ENCODE results near the gene IL17D. TPM values are rescaled to one million over a fixed set of nuclear protein-coding genes. Genes with fewer than 3 reads are reported as not detected.
A peak's percentile ranks its signal among the peaks of the same experiment; 100 is the strongest.

IL17D gene
- total RNA-seq, 1 experiment from 2014 or later, result 0.59 TPM

- H3K27me3 Mint-ChIP-seq (ENCODE audit: low read depth), result peaks cover 10% of the 10 kb centered on the region
- peak overlapping the region; percentile 68 for H3K4me3 Mint-ChIP-seq
- no peak; the same call in 1 of the 2 replicates for ATAC-seq
- ChIA-PET CTCF (interaction anchor here (1.2 to 2.8 kb wide), 3 partner anchors 9 to 228 kb away, joined by 4 to 12 read pairs (median 6); no protein-coding TSS in a partner anchor), POLR2A (no interaction called here)
- H3K9me3 Mint-ChIP-seq, result no peaks in the 10 kb centered on the region
- H3K27ac Mint-ChIP-seq, result no peak overlapping the region
- peaks cover 23% of the 10 kb centered on the region for H3K4me1 Mint-ChIP-seq
- H3K36me3 Mint-ChIP-seq, result no peaks in the 10 kb centered on the region
- TF ChIP-seq ZNF281 (CRISPR knock-in tag; IDR thresholded peaks at IDR 0.05), result no peak
- no peak for TF ChIP-seq PRDM15 (CRISPR knock-in tag; IDR thresholded peaks at IDR 0.05)
- no peak for TF ChIP-seq ZNF317 (CRISPR knock-in tag; IDR thresholded peaks at IDR 0.05; ENCODE audit: borderline replicate concordance, low read depth)
- TF ChIP-seq GTF2I (CRISPR knock-in tag; conservative IDR thresholded peaks at IDR 0.05), result no peak
- TF ChIP-seq RELA (CRISPR knock-in tag; IDR thresholded peaks at IDR 0.05; ENCODE audit: borderline replicate concordance), result no peak
- TF ChIP-seq SMAD4 (CRISPR knock-in tag; IDR thresholded peaks at IDR 0.05), result no peak
- TF ChIP-seq NFYB (CRISPR knock-in tag; conservative IDR thresholded peaks at IDR 0.05; ENCODE audit: low read depth), result no peak
- no peak for TF ChIP-seq ZNF138 (CRISPR knock-in tag; conservative IDR thresholded peaks at IDR 0.05)
- no peak for TF ChIP-seq NR2C2 (CRISPR knock-in tag; IDR thresholded peaks at IDR 0.05)
- TF ChIP-seq MXD4 (CRISPR knock-in tag; IDR thresholded peaks at IDR 0.05; ENCODE audit: borderline replicate concordance), result no peak
- no peak for TF ChIP-seq FOXK1 (CRISPR knock-in tag; IDR thresholded peaks at IDR 0.05)
- TF ChIP-seq ZBTB43 (CRISPR knock-in tag; IDR thresholded peaks at IDR 0.05), result no peak
- TF ChIP-seq FOXP1 (CRISPR knock-in tag; IDR thresholded peaks at IDR 0.05; ENCODE audit: borderline replicate concordance), result no peak
- no peak for TF ChIP-seq ESRRA (CRISPR knock-in tag; IDR thresholded peaks at IDR 0.05; ENCODE audit: borderline replicate concordance)
- TF ChIP-seq ZBTB21 (CRISPR knock-in tag; IDR thresholded peaks at IDR 0.05; ENCODE audit: borderline replicate concordance), result no peak
- TF ChIP-seq MYBL2 (CRISPR knock-in tag; IDR thresholded peaks at IDR 0.05), result no peak
- no peak for TF ChIP-seq AR (CRISPR knock-in tag; IDR thresholded peaks at IDR 0.05)
- no peak for TF ChIP-seq CREM (CRISPR knock-in tag; IDR thresholded peaks at IDR 0.05)
- no peak for TF ChIP-seq RORB (CRISPR knock-in tag; IDR thresholded peaks at IDR 0.05)
- DNase-seq (ENCODE audit: low spot score), result no peak
These were observed 17.6 kb downstream of the IL17D start for GRCh38 chr13:20721058-20721453.
